UCSD-AML1 (cell line): Measurements from ENCODE around the gene GALNTL6.
"Not testable (repeated sequence)": the region's sequence is repeated elsewhere in the genome, so short reads cannot be mapped to it uniquely, and the experiment has no call there.

Experiments used
- DNase-seq: peaks from one replicate; lab custom pipeline; 2025; ENCODE audit not compliant: unreplicated experiment; lab: John Stamatoyannopoulos, UW

Gene GALNTL6

DNA sequence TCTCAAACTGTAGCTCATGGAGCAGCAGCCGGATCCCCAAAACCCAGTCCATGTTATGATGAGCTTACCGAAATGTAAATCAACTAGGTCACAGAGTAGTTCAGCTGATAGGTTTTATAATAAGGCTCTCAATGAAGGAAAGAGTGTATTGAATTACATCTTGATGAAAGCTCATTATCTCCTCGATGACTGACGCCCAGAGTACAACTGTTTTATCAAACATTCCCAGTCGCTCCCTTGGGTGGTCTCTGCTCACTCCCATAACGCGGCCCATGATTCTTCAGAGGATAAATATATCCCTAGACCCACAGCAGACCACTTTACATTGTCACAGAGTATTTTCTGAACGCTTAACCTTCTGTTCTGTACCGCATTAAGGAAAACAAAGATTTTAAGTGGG, 903.1 kb downstream of the GALNTL6 start:
- DNase-seq: no peak

DNA sequence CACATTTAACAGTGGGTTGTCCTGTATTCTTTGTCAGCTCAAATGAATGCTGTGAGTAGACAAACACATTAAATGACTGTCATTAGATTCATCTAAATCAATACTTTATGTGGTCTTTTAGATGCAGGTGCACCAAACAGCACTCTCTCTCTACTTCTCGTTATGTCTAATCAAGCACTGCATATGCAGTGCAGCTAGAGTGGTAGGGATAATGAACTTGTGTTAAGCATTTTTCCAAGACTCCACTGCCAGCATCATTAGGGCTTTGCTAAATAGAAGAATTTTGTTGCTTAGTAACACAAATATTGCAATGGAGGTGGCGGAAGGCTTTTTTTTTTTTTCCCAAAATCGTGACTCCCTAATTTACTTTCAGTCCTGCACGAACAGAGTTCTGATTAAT, 908.5 kb downstream of the GALNTL6 start:
- DNase-seq: no peak

DNA sequence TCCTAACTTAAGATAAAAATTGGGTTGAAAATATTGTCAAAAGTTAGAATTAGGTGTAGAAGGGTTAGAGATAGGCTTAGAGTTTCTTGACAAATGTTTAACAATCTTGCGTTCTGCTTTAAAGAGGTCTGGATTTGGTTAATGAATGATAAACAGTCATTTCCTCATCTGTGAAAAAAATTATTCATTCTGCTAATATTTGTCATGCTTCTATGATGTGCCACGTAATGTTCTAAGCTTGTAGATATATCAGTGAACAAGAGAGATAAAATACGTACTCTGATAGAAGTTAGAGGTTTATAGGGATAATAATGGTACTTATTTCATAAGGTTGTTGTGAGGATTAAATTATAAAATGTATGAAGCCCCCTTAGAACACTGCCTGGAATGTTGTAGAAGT, 912.4 kb downstream of the GALNTL6 start:
- DNase-seq: no peak

DNA sequence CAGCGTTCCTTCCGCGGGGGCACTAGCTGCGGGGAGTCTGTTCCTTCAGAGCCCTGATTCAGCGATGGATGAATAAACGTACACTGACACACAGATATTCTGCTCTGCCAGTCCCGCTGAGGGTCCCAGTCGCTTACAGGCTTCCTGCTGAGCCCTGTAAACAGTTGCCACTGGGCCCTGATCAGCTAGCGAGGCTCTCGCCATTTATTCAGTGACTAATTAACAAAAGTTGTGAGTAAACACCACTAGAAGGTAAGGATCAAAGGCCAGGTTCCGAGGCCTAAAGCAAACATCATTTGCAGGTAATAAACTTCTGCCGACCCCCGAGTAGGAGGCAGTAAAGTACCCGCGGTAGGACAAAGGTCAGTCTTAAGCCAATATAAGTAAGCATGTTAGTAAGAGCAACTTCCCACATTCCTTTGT, 912.8 kb downstream of the GALNTL6 start:
- no peak for DNase-seq

DNA sequence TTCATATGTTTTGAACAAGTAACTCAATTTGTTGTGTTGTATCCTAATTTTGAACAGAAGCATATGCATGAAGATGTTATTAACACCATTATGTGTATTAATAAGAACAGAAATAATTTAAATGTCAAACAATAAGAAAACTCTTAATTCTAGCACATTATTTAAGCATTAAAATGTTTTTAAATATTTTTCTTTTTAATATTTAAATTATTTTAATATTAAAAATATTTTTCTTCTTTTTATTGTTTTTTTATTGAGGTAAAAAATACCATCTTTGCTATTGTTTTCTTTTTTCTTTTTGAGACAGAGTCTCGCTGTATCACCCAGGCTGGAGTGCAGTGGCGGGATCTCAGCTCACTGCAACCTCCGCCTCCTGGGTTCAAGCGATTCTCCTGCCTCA, 914.4 kb downstream of the GALNTL6 start:
- no peak for DNase-seq

DNA sequence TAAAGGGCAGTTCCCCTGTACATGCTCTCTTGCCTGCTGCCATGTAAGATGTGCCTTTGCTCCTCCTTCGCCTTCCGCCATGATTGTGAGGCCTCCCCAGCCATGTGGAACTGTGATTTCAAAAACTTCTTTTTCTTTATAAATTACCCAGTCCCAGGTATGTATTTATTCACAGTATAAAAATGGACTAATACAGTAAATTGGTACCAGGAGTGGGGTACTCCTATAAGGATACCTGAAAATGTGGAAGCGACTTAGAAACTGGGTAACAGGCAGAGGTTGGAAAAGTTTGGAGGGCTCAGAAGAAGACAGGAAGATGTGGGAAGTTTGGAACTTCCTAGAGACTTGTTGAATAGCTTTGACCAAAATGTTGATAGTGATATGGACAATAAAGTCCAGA, 920.4 kb downstream of the GALNTL6 start:
- DNase-seq: not testable (repeated sequence)

DNA sequence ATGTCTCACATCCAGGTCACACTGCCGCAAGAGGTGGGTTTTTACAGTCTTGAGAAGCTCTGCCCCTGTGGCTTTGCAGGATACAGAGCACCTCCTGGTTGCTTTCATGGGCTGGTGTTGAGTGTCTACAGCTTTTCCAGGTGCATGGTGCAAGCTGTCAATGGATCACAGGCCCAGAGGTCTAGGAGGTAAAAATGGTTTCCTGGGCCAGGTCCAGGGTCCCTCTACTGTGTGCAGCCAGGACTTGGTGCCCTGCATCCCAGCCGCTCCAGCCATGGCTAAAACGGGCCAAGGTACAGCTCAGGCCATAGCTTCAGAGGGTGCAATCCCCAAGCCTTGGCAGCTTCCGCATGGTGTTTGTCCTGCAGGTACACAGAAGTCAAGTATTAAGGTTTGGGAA, 921.4 kb downstream of the GALNTL6 start:
- DNase-seq: no peak

DNA sequence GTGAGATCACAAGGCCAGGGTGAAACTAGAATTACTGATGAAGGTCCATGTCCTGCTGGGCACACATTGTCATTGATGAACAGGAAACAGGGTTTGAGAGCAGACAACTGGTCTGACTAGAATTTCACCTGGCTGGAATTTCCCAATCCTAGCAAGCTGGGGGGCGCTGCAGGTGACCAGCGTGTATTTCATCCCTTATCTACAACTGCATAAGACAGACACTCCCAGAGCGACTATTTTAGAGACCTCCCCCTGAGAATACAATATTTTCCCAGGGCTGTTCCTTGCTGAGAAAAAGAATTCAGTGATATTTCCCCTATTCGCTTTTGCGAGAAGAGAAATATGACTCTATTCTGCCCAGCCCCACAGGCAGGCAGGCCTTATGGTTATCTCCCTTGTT, 922.8 kb downstream of the GALNTL6 start:
- DNase-seq: no peak

DNA sequence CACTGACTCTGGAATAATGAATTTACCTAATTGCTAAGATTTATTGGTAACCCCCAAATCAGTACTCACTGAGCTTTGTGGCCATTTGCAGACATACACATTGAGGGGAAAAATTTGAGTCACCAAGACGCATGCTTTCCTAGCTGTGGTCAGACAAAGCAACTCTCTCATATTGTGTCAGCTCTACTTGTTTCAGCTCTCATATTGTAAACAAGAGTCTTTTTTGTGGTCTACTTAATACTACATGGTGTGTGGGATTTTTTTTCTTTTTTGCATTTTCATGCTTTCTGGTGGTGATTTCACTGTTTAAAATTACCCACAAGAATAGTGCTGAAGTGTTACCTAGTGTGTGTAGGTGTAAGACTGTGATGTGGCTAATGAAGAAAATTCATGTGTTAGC, 927.2 kb downstream of the GALNTL6 start:
- no peak for DNase-seq

DNA sequence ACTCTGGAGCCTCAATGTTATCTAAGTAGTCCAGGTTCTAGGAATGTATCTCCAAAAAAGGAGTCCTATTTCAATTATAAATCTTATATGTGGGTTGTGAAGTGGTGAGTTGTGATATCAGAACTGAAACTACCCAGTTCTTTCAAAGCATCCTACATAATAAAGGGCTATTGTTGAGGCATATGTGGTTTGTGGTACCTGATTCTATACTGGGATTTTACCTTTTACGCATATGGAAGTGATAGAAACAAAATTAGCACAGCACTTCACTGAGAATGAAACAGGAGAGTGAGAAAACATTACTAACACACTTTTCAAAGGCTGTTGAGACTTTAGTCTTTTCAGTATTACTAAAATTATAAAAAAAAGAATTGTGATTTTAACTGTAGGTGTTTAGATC, 937.7 kb downstream of the GALNTL6 start:
- DNase-seq: no peak

DNA sequence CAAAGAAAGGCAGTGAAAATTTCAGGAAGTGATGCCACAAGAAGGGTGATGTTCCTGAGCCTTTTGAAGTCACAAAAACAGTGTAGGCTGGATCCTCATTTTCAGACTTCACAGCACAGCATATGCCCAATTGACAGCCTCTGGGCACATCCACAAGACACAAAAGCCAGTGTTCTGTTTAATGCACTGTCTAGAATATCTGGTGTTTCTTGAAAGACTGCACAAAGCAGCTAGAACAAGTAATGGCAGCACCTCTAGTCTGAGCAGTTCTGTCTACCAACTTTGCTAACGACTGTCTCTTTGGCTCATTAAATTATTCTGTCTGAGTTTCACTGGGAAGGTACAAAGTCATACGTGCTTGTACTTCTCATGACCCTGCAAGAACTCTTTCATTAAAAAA, 938.3 kb downstream of the GALNTL6 start:
- DNase-seq: no peak

DNA sequence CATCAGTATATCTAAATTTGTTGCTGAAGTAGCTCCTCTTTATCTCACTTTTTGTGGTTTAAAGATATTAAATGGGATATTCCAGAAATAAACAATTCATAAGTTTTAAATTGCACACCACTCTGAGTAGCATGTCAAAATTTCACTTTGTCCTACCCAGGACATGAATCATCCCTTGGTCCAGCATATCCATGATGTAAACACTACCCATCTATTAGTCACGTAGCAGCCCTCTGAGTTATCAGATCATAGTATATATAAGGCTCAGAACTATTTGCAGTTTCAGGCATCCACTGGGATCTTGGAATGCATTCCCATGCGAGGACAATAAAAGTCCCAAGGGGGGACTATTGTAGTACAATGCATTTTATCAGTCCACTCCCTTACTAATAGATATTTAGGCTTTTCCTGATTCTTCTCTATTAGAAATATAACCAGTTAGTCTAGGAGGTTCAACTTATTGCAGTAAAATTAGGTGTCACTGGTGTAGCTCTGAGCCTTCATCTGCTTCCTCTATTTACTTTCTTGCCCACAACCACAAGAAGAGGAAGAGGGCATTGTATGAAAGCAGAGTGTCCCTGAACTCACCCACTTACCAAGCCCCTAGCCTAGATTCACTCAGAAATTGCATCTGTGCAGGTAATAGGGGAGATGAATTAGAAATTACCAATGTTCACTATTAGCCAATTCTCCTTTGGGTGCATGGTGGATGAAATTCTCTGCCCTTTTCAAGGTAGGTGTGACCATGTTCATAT, 945.6 kb downstream of the GALNTL6 start:
- no peak for DNase-seq

DNA sequence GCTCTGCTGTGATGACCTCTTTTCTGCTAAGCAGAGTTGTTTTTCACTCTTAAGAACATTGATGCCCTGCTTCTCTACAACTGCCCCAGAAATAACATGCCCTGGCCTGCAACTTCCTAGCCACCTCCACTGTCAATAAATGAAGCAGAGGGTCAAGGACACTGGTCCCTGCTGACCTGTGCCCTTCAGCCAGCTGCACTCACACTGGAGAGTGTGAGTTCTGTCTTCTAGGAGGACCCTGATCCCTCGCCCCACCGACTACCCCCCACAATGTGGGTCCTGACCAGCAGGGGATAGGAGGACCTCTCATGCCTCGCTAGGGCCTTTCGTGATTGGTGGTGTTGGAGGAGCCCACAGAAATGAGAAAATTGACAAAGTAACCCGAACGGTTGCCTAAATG, 947.3 kb downstream of the GALNTL6 start:
- DNase-seq: no peak

DNA sequence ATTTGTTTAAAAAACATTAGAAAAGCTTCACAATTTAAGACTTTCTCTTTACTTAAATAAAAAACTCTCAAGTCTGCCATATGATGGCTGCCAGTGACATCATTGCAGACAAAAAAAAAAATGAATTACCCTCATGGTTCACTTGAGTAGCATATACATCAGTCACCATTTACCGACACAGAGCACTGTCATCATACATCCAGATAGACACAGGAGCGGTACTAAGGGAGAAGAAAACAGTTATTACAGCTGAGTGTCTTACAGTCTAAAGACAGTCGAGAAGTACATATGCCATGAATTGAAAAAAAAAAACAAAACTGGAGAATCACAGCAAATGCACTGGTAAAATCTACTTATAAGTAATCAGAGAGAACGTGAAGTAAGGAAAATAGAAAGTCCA, 949.7 kb downstream of the GALNTL6 start:
- DNase-seq: no peak

DNA sequence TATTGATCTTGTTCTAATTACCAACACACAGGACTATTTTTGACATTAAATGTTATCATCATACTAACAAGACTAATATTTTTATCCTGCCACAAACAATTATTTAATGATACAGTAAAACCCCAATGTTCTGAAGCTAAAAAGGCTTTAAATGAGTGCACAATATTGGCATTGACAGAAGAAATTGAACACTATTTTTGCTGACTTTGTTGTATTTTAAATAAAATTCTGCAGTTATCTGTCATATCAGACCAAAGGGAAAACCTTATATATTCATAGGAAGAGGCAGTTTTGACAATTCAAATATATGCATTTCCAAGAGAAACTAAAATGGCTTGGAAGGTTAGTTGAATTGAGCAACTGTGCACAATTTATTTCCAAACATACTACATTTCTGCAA, 957.6 kb downstream of the GALNTL6 start:
- DNase-seq: no peak

DNA sequence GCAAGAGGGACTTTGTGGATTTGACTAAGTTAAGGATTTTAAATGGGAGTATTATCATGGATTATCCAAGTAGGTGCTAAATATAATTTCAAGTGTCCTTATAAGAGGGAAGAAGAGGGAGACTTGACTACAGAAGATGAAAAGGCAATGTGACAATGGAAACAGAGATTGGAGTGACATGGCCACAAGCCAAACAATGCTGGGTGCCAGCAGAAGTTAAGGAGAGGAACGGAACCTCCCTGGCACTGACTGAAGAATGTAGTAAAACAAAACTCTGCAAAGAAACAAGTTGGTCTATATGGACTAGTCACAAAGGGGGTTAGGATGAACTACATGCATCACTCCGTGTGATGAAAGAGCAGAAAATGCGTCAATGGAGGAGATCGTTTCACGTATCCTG, 959.6 kb downstream of the GALNTL6 start:
- no peak for DNase-seq

DNA sequence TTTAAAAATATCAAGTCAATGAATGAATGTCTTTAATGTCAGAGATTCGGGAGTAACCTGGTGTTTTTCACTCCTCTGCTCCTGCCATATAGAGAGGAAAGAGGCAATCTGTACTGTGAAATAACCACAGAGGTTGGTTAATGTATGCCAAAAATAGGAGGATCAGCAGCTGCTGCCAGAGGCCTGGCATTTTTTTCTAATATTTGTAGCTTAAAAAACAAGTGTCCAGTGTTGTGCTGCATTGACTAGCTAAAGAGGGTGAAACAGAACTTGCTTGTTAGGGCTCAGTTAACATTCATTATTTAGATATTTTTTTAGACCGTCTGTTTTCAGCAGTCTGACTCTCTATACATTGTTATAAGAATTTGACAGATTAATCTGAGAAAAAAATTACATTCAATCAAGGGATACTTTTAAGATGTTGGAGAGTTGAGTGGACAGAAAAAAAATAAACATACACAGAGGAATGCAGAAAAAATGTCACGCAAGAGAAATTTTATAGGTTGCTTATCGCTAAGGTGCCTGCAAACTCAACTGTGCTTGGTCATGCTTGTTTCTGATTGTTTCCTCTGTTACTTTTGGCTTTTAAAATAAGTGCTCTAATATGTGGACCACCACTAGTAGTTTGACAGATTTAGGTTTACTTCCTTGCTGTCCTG, 963.1 kb downstream of the GALNTL6 start:
- DNase-seq: no peak

DNA sequence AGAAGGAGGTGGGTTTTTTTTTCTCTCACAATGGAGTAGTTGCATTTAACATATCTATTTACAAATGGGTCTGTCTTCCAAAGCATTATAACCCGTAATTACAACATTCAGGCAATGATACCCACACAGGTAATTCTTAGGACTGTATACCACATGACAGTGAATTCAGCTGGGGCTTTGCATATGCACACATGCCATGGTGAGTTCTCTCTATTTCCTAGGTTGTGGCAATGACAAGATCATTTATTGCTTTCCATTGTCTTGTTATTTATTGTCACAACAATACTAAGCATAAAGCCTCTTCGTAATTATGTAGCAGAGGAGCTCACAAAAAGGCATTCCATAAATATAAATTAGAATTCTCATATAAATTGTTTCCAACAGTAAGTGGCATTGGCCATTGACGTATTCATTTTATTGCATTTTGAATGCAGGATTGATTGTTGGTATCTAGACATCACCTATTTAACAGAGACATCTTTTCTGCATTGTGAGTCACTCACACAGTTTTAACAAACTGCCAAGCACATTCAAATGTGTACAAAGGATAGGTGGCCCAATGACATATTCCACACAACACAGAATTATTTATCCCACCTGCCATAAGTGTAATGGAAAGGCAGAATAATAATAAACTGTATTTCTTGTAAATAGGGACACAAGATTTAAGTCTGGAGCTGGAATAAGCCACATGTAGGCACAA, 964.7 kb downstream of the GALNTL6 start:
- no peak for DNase-seq

DNA sequence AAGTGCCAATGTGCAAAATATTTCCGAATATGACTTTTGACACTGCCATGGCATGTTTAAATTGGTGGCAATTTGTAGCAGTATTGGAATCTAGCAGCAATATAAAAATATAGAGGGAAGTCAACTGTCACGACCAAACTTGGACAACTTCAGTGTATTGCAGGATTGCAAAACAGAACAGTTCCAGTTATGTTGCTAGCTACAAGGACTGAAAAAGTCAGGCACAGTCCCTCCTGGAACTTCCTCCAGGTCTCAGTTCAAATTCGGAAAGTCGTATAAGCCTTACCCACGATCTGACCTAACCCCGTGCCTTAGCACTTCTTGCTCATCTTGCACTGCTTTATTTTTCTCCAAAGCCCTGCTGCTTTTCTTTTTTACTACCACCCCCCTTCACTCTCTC, 965.4 kb downstream of the GALNTL6 start:
- no peak for DNase-seq

DNA sequence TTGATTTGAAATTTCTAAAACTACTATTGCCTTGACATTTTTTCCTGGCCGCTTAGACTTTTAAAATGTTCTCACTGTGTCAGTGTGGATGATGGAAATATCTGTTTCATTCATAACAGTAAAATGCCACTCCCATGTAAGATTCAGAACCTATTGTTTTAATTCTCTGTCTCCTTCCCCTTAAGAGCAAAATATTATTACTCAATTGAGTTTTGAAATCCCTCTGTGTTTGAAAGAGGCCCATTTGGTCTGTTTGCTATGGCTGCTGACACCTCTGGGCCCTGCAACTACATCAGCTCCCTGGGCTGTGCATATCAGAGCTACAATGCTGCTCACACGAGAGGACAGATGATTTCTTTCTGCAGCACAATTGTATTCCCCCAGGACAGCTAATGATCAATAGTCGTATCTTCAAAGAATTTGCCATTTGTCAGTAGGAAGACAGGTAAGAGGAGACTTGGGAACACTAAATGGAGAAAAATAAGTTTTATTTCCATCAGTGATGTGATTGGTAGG, 967.4 kb downstream of the GALNTL6 start:
- DNase-seq: no peak

DNA sequence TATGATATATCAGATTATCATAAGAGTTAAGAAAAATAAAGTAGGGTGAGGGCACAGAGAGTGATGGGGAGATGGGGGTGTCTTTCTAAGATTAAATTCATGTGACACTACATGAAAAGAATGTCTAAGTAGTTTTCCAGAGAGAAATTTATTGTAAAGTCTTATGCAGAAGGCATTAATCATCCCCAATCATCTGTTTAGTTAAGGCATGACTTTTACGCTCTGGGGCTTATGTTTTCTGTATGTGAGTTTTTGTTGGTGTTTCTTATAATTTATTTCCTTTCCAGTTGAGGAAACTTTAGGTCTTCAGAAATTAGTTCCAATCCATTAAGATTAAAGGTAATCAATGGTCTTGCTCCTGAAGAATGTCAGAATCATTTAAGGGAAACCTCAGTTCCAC, 972.4 kb downstream of the GALNTL6 start:
- DNase-seq: no peak
